Left ventricle myocardium superior (tissue), 1 donor: ENCODE results near the gene PIK3AP1. TPM values are rescaled to one million over a fixed set of nuclear protein-coding genes. Genes with fewer than 3 reads are reported as not detected.
A peak's percentile ranks its signal among the peaks of the same experiment; 100 is the strongest.
"Not testable (repeated sequence)": the region's sequence is repeated elsewhere in the genome, so short reads cannot be mapped to it uniquely, and the experiment has no call there.

Experiments
- ATAC-seq: fragments of 200-7000 bp; cut with Tn5 transposase; one replicate; pipeline ENCODE4 v1.9.1; 2020; ENCODE audit warnings: mild to moderate bottlenecking, moderate library complexity
- DNase-seq: peaks from one replicate; pipeline ENCODE4 v3.0.0-alpha.2; 2020
- intact Hi-C: fragments of 100-400 bp; cut with micrococcal nuclease; formaldehyde crosslinking; loops from one replicate; pipeline ENCODE4 v1.11.0; 2022
- total RNA-seq: library from RNA; stranded (reverse); fragmentation: NEBNext Ultra II Directional; extraction: Animal tissue kit (Norgen Biotek cat#: 25700); gene quantifications from one replicate; pipeline ENCODE4 v1.2.1, GENCODE V29; 2021
- donor health status: DM: no; HTN: yes; CAD: no; lungs with severe emphysema.

The PIK3AP1 gene
- total RNA-seq, 1 donor from 2014 or later: 7.5 TPM

- intact Hi-C loops: no loop called here
- ATAC-seq (no peak), DNase-seq (no peak)
These were observed 37.2 kb downstream of the PIK3AP1 start for GRCh38 chr10:96683065-96683464.

- ATAC-seq (no peak), DNase-seq (no peak)
- intact Hi-C loops: no loop called here
These were observed 38.8 kb downstream of the PIK3AP1 start for GRCh38 chr10:96681524-96681923.

GRCh38 chr10:96680463-96680862 is 39.9 kb downstream of the PIK3AP1 start:
- intact Hi-C loops, ATAC-seq, DNase-seq: not testable (repeated sequence)

GRCh38 chr10:96678725-96679124 is 41.6 kb downstream of the PIK3AP1 start:
- intact Hi-C loops: no loop called here
- ATAC-seq: no peak
- DNase-seq: no peak

GRCh38 chr10:96676272-96677112 is 43.8 kb downstream of the PIK3AP1 start:
- no peak for DNase-seq
- ATAC-seq: no peak
- intact Hi-C loops: no loop called here

- ATAC-seq: no peak
- intact Hi-C loops: no loop called here
These were observed 44.5 kb downstream of the PIK3AP1 start for GRCh38 chr10:96675846-96676245.

GRCh38 chr10:96673318-96674099 is 46.8 kb downstream of the PIK3AP1 start:
- ATAC-seq (peak; percentile 78), DNase-seq (peak; percentile 41)
- intact Hi-C loops: no loop called here

More at GRCh38 chr10:96675846-96676245, 44.5 kb downstream of the PIK3AP1 start:
- DNase-seq: no peak

- intact Hi-C loops: no loop called here
- DNase-seq: no peak
- ATAC-seq: no peak
These were observed 47.7 kb downstream of the PIK3AP1 start for GRCh38 chr10:96672481-96673175.

- DNase-seq (no peak), ATAC-seq (no peak)
- intact Hi-C loops: no loop called here
These were observed 49.0 kb downstream of the PIK3AP1 start for GRCh38 chr10:96671211-96671890.

GRCh38 chr10:96670786-96671185 is 49.5 kb downstream of the PIK3AP1 start:
- ATAC-seq: no peak
- DNase-seq: no peak
- intact Hi-C loops: no loop called here

- no peak for DNase-seq
- intact Hi-C loops: no loop called here
- ATAC-seq: no peak
These were observed 52.9 kb downstream of the PIK3AP1 start for GRCh38 chr10:96667401-96667800.

- intact Hi-C loops: no loop called here
- DNase-seq (no peak), ATAC-seq (no peak)
These were observed 53.6 kb downstream of the PIK3AP1 start for GRCh38 chr10:96666741-96667140.

- no peak for ATAC-seq
- no peak for DNase-seq
- intact Hi-C loops: no loop called here
These were observed 55.0 kb downstream of the PIK3AP1 start for GRCh38 chr10:96665306-96665705.

GRCh38 chr10:96664563-96664962 is 55.8 kb downstream of the PIK3AP1 start:
- DNase-seq (no peak), ATAC-seq (peak; percentile 76)
- intact Hi-C loops: no loop called here

GRCh38 chr10:96663797-96664196 is 56.5 kb downstream of the PIK3AP1 start:
- intact Hi-C loops: no loop called here
- DNase-seq (no peak), ATAC-seq (no peak)

GRCh38 chr10:96661632-96662031 is 58.7 kb downstream of the PIK3AP1 start:
- ATAC-seq (no peak), DNase-seq (no peak)
- intact Hi-C loops: no loop called here

GRCh38 chr10:96660297-96660696 is 60.0 kb downstream of the PIK3AP1 start:
- no peak for DNase-seq

GRCh38 chr10:96658844-96659243 is 61.5 kb downstream of the PIK3AP1 start:
- ATAC-seq (peak; percentile 13), DNase-seq (no peak)
- intact Hi-C loops: no loop called here

More at GRCh38 chr10:96660297-96660696, 60.0 kb downstream of the PIK3AP1 start:
- intact Hi-C loops: no loop called here
- no peak for ATAC-seq

GRCh38 chr10:96657385-96657784 is 62.9 kb downstream of the PIK3AP1 start:
- intact Hi-C loops: no loop called here
- no peak for DNase-seq
- ATAC-seq: no peak
